WERI-Rb-1 (cell line): ENCODE data around the gene TMEM203.

Source experiments
- DNase-seq: peaks from one replicate; pipeline ENCODE4 v3.0.0-alpha.2; 2020
- H3K27ac ChIP-seq: fragments of 250-450 bp; sonication (Bioruptor Pico); 2 replicates; pipeline ENCODE4 v1.5.1; 2020; ENCODE audit warnings: mild to moderate bottlenecking, moderate library complexity
- H3K27me3 ChIP-seq: fragments of 250-450 bp; sonication (Bioruptor Pico); 2 replicates; pipeline ENCODE4 v1.5.1; 2021; ENCODE audit warnings: mild to moderate bottlenecking, low read depth, moderate library complexity; ENCODE audit not compliant: insufficient read depth, severe bottlenecking
- H3K36me3 ChIP-seq: fragments of 250-450 bp; sonication (Bioruptor Pico); 2 replicates; pipeline ENCODE4 v1.5.1; 2020; ENCODE audit warnings: mild to moderate bottlenecking, moderate library complexity
- H3K4me3 ChIP-seq: 2 replicates; pipeline ENCODE4 v1.5.1; 2011; ENCODE audit warnings: low read depth, mild to moderate bottlenecking, control low read depth, low read length
- H3K9me3 ChIP-seq: fragments of 250-450 bp; sonication (Bioruptor Pico); 2 replicates; pipeline ENCODE4 v1.5.1; 2021; ENCODE audit warnings: mild to moderate bottlenecking, moderate library complexity; ENCODE audit not compliant: severe bottlenecking
- TF ChIP-seq, protein P1 (sequence below): IDR thresholded peaks from 2 replicates; pipeline ENCODE4 v1.5.1; 2011; ENCODE audit warnings: low read depth, mild to moderate bottlenecking, control low read depth, inconsistent platforms, low read length

The TMEM203 gene

DNA sequence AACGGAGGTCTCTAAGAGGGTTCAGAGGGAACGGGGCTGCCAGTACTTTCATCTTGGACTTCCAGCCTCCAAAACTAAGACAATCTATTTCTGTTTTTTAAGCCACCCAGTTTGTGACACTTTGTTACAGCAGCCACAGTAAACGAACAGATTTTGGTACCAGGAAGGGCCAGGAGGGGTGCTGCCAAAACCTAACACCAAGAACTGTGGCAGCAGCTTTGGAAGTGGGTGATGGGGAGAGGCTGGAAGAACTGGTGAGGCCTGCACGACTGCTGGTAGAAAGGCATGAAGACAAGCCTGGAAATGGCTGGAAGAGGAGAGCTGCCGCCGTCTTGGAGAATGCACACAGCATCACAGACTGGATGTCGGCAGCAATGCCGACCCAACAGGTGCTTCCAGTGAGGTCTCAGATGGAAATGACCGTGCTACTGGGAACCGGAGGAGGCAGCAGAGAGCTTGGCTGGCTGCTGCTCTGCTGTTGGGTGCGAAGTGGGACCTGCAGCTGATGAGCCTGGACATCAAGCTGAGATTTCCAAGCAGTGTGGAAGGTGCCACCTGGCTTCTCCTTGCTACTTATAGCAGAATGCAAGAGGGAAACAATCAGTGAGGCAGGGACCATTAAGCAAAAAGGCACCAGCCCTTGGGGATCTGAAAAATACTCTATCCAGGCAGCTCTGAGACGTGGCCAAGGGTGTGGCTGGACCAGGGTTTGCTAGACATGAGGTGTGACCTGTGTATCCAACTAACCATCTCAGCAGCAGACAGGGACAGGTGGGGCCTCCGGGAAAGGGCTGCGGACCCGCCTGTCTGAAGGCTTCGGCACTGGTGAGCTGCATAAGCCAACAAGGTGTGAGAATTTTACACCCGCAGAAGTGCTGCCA lies 28.9 kb downstream of the TMEM203 start:
- TF ChIP-seq, protein P1, sequence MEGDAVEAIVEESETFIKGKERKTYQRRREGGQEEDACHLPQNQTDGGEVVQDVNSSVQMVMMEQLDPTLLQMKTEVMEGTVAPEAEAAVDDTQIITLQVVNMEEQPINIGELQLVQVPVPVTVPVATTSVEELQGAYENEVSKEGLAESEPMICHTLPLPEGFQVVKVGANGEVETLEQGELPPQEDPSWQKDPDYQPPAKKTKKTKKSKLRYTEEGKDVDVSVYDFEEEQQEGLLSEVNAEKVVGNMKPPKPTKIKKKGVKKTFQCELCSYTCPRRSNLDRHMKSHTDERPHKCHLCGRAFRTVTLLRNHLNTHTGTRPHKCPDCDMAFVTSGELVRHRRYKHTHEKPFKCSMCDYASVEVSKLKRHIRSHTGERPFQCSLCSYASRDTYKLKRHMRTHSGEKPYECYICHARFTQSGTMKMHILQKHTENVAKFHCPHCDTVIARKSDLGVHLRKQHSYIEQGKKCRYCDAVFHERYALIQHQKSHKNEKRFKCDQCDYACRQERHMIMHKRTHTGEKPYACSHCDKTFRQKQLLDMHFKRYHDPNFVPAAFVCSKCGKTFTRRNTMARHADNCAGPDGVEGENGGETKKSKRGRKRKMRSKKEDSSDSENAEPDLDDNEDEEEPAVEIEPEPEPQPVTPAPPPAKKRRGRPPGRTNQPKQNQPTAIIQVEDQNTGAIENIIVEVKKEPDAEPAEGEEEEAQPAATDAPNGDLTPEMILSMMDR, result peak; percentile 70
- Histone ChIP-seq H3K9me3 (no peaks in the 10 kb centered on the region), H3K4me3 (no peak overlapping the region), H3K27ac (no peak overlapping the region), H3K36me3 (no peaks in the 10 kb centered on the region), H3K27me3 (no peaks in the 10 kb centered on the region)
- no peak for DNase-seq

DNA sequence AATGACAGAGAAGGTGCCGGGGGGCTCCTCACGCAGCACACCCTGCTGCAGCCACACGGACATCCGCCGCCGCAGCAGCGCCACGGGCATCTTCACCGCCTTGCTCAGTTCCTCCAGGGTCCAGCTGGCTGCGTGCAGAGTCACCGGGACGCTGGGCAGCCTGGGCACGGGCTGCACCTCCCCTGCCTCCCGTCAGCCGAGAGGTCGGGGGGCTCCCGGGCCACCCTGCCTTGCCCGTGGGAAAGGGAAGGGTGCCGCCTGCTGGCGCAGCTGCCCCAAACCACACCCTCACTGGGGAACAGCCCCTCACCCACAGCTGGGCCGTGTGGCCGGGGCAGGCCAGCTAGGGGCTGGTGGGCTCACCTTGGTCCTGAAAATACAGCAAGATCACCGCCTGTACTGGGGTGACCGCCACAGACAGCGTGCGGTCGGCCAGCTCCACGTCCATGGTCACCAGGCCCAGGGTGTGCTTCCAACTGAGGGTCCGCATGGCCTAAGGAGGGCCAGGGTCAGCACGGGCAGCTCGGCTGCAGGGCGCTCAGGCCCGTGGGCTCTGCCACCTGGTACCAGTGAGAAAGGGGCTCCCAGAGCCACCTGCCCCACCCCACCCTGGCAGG lies 30.0 kb downstream of the TMEM203 start:
- Histone ChIP-seq H3K36me3 (no peaks in the 10 kb centered on the region), H3K27me3 (no peaks in the 10 kb centered on the region), H3K9me3 (no peaks in the 10 kb centered on the region), H3K27ac (no peak overlapping the region), H3K4me3 (no peak overlapping the region)
- DNase-seq, result no peak
- TF ChIP-seq, protein P1, result no peak

DNA sequence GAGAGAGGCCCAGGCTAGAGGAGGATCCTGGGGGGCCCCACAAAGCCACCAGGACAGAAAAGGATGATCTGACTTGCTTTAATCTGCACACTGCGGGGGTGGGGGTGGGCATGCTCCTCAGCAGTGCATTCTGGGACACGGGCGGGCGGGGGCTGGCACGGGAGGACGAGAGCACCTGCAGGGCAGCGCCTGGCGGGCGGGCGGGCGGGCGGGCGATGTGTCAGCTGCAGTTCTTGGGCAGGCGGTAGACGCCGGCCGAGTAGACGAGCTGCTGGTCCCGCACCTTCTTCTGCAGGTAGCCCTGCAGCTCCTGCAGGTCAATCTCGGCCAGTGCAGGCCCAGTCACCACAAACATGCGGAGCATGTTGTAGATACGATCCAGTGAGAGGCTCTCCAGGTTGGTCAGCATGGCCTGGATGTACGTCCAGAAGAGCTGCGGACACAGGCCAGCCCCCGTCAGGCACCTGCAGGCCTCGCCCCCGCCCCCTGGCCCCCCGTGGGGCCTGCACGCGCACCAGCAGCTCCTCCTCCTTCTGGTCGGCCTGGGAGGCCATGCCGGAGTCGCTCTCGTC lies 30.6 kb downstream of the TMEM203 start:
- no peak for DNase-seq
- H3K4me3 ChIP-seq, result no peak overlapping the region
- TF ChIP-seq, protein P1, result no peak

DNA sequence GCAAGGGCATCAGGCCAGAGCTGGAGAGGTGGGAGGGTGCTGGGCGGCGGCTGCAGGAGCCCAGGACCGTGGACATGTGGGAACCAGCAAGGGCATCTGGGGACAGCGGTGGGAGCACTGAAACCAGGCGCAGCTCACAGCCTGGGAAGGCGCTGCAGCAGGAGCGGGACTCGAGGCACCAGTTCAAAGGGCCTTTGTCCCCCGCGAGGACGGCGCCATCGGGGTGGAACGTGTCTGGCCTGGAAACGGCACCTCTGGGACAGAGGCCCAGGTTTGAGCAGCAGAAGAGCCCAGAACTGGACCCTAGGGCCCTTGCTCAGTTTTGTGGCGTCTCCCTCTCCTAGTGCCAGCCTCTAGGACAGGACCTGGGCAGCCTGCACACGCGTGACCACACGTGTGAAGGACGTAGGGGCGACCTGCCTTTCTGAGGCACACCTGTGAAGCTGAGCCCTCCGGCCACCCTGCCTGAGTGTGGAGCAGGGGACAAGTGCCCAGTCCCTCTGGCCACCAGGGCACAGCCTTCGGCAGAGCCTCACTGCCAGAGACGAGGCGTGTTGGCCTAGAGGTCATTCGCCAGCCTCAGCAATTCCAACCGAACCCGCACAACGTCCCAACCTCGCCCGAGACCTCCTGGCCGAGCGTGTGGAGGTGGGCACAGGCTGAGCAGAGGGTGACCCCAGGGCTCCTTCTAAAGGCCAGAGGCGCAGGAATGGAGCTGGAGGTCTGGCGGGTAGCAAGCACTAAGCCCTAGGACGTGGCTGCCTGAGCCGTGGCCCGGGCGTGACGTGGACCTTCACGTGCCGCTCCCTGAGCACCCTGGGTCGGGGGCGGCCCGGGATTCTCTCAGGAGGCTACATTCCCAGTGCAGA lies 31.4 kb downstream of the TMEM203 start:
- Histone ChIP-seq H3K27me3 (no peaks in the 10 kb centered on the region), H3K27ac (no peak overlapping the region), H3K36me3 (no peaks in the 10 kb centered on the region), H3K4me3 (no peak overlapping the region), H3K9me3 (no peaks in the 10 kb centered on the region)
- TF ChIP-seq, protein P1, result no peak
- no peak for DNase-seq

More for the DNA sequence above, 30.6 kb downstream of the TMEM203 start:
- Histone ChIP-seq H3K27ac (no peak overlapping the region), H3K27me3 (no peaks in the 10 kb centered on the region), H3K9me3 (no peaks in the 10 kb centered on the region), H3K36me3 (no peaks in the 10 kb centered on the region)

DNA sequence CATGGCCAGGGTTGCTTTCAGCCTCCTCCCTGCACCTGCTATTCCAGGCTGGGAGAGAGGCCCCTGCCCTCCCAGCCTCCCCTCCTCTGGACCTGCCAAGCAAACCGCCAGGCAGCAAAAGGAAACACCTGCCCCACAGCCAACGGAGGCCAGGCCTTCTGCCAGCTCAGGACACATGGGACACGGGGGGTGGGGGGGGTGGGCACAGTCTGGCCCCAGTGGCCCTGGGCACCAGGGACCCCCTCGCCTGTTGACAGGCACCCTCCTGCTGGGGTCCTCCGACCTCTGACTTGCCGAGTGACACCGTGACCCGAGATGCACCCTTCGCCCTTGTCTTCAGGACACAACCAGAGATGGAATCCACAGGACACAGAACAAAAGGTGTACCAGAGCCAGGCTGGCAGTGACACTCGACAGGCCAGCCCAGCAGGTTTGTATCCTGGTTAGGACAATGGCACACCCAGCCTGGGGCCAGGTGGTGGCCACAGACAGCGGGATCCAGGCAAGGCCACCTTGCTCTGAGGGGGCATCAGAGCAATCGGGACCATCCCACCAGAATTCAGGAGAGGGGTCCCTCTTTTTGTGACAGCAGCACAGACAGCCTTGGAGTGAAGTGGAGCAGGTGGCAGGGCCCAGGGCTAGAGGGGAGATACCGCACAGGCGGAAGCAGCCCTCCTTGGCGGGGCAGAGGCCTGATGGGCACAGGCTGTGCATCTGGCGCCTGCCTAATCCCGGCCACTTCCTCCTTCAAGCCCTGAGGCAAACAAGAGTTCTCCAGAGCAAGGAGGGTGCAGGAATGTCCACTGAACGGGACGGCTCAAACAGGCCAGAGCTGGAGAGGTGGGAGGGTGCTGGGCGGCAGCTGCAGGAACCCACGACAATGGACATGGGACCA lies 32.3 kb downstream of the TMEM203 start:
- H3K27me3 ChIP-seq, result no peaks in the 10 kb centered on the region
- no peaks in the 10 kb centered on the region for H3K36me3 ChIP-seq
- H3K27ac ChIP-seq, result no peak overlapping the region
- DNase-seq, result no peak
- H3K9me3 ChIP-seq, result no peaks in the 10 kb centered on the region
- TF ChIP-seq, protein P1, result no peak
- no peak overlapping the region for H3K4me3 ChIP-seq
